ENCODE data around the gene INS.
"Not testable (repeated sequence)": the region's sequence is repeated elsewhere in the genome, so short reads cannot be mapped to it uniquely, and the experiment has no call there.

The INS gene

DNA sequence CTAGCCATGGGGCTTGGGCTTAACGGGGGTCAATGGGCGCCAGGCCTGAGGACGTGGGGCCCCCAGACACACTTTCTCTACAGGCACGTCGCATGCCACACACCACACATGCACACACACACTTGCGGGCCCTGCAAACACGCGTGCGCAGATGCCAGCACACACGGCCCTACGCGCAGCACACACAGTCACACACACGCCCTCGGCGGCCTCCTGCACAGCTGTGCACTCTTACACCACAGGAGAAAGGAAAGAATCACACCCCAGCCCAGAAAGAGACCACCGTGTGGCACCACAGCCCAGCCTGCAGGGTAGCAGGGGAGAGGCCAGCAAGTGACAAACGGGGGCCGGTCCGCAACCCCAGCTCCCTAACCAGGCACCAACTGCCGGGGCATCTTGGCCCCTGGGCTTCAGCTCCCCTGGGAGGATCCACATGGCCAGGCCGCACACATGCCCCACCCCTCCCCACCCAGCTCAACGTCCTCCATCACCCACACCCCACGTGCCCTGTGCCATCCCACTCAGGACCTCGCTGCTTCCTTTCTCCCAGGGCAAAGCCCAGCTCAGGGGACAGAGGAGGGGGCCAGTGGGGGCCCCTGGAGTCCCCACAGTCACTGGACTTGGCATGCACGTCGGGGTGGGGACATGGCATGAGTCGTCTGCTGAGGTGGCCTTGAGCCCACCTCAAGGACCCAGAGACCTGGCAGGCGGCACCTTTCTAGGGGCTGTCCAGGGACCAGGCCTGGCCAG, 36.9 kb upstream of the INS start:
- TF ChIP-seq, protein P1, sequence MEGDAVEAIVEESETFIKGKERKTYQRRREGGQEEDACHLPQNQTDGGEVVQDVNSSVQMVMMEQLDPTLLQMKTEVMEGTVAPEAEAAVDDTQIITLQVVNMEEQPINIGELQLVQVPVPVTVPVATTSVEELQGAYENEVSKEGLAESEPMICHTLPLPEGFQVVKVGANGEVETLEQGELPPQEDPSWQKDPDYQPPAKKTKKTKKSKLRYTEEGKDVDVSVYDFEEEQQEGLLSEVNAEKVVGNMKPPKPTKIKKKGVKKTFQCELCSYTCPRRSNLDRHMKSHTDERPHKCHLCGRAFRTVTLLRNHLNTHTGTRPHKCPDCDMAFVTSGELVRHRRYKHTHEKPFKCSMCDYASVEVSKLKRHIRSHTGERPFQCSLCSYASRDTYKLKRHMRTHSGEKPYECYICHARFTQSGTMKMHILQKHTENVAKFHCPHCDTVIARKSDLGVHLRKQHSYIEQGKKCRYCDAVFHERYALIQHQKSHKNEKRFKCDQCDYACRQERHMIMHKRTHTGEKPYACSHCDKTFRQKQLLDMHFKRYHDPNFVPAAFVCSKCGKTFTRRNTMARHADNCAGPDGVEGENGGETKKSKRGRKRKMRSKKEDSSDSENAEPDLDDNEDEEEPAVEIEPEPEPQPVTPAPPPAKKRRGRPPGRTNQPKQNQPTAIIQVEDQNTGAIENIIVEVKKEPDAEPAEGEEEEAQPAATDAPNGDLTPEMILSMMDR (IDR thresholded peaks at IDR 0.05; ENCODE audit: extremely low read depth, missing control alignments): no peak
- no peak for DNase-seq (ENCODE audit: low spot score)

DNA sequence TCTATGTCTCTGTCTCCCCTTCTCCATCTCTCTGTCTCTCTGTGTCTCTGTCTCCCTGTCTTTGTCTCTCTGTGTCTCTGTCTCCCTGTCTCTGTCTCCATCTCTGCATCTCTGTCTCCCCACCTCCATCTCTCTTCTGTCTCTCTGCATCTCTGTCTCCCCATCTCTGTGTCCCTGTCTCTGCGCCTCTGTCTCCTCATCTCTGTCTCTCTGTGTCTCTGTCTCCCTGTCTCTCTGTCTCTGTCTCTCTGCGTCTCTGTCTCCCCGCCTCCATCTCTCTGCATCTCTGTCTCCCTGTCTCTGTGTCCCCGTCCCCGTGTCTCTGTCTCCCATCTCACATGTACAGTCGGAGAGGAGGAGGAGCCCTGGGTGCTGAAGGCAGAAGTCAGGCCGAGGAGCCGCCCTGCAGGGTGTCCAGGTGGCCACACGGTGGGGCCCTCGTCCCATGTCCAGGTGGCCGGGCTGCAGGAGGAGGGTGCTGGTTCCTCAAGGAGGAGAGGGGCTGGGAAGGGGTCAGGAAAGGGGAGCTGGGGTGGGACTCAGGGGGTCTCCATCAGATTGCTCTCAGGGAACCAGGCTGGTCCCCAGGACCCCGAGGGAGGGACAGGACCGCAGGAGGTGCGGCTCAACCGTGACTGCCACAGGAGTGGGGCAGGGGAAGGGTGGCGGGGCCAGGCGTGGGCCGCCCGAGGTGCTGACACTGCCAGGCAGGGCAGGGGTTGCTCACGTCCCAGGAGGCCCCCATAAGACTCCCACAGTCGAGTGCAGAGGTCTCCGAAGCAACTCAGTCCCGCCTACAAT, 36.2 kb upstream of the INS start:
- TF ChIP-seq, protein P1 (IDR thresholded peaks at IDR 0.05; ENCODE audit: extremely low read depth, missing control alignments): peak; percentile 84
- peak; percentile 85 for DNase-seq (ENCODE audit: low spot score)

DNA sequence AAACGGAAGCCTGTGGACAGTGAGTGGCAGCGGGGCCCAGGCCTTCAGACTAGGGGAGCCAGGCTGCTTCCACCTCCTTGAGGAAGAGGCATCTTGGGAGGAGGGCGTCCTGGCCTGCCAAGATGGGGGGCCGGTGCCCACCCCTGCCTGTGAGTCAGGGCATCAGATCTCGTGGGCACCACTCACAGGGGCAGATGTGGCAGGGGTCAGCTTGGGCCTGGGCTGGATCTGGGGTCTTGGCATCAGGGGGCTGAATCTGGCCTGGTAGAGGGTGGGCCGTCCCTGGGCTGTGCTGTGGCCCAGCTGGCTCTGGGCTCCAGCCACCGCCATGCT, 34.7 kb upstream of the INS start:
- DNase-seq (ENCODE audit: low spot score): no peak
- TF ChIP-seq, protein P1 (IDR thresholded peaks at IDR 0.05; ENCODE audit: extremely low read depth, missing control alignments): no peak

DNA sequence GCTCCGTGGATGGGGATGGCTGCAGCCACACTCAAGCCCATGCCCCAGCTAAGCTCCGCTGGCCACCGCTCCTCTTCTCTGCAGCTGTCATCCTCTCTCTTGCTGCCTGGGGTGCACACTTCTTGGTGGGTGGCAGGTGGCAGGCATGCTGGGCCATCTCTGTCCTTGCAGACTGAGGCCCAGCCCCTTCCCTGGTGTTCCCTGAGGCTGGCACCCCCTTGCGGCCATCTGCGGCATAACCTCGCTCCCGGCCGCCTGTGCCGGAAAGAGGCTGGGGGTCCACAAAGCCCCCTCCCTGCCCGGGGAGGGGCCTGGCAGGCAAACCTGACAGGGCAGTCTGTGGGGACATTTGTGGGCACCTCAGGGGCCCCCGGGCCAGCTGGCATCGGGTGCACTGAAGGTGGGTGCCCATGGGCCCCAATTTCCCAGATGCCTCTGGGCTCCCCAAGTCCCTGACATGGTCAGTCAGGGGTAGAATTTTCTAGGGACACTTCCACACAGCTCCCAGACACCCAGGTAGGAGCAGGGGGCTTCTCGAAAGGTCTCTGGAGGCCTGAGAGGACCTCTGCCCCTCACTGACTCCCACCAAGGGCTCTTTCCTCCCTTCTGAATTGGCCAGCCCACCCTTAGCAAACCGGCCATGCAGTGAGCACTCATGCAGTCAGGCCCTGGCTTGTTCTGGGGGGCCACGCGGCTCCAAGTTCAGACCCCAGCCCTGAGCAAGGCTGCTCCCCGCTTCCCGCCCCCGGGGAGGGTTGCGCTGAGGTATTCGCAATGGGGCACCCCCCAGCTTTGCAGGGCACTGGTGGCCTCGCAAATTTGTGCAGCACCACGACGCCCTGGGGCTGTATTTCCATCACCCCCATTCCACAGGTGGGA, 34.1 kb upstream of the INS start:
- DNase-seq (ENCODE audit: low spot score): peak; percentile 66
- TF ChIP-seq, protein P1 (IDR thresholded peaks at IDR 0.05; ENCODE audit: extremely low read depth, missing control alignments): peak; percentile 80

DNA sequence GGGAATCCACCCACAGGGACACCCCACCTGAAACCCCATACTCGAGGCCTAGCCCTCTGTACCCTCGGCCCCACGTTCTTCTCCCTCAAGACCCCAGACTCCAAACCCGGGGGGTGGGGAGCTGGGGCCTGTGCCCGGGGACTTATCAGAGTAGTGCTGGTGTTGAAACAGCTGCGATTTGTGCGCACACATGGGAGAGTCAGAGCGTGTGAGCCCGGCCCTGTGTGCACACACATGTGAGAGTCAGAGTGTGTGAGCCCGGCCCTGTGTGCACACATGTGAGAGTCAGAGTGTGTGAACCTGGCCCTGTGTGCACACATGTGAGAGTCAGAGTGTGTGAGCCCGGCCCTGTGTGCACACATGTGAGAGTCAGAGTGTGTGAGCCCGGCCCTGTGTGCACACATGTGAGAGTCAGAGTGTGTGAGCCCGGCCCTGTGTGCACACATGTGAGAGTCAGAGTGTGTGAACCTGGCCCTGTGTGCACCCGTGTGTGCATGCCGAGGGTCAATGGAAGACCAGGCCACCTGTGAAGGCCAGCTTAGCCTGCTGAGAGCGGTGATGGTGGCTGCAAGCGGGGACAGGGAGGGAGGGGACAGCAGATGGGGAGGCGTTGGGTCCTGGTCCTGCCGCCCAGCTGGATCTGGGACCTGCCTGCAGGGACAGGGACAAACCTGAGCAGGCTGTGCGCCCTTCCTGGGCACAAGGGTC, 33.0 kb upstream of the INS start:
- not testable (repeated sequence) for DNase-seq (ENCODE audit: low spot score)

DNA sequence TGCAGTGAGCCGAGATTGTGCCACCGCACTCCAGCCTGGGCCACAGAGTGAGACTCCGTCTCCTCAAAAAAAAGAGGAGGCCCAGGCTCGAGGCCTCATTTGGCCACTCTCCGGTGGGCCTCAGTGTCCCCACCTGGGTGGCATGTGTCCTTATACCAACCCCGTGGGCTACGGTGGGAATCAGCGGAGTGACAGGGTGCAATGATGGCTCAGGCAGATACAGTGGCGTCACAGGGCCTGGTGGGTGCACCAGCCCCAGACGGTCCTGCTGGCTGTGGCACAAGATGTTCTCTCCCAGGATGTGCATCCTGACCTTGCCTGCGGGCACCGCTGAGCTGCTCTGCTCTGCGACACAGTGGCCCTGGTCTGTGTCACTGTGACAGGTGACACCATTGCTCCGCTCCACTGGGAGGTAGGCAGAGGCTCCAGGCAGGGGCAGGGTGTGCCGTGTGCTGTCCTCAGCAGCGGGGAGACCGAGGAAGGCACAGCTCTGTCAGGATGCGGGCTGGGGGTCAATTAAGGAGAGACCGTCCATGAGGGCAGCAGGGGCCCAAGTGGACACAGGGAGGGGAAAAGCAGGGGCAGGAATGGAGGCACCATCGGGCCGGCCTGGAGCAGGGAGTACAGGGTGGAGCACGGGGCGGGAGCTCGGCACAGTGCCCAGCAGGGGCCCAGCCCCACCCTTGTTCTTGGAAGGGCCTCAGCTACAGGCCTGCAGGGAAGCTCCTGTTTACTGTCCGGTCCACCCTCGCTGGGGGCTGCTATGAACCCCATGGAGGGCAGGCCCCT, 32.3 kb upstream of the INS start:
- no peak for DNase-seq (ENCODE audit: low spot score)
- TF ChIP-seq, protein P1 (IDR thresholded peaks at IDR 0.05; ENCODE audit: extremely low read depth, missing control alignments): no peak

DNA sequence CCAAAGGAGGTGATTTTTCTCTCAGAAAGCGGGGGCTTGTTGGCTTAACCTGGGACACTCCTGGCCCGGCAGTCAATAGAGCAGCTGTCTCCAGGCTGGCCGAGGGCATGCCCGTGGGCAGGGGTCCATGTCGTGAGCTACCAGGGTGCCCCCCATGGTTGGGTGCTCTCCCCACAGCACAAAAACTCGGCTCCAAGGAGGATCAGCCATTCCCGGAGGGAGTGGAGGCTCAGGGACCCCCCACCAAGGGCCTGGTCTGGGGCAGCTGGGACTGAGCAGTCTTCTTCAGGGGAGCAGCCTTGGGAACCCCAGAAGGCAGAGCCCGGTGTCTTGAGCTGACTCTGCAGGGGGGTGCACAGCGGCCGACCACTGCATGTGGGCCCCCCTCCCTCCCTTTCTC, 31.4 kb upstream of the INS start:
- DNase-seq (ENCODE audit: low spot score): no peak
- TF ChIP-seq, protein P1 (IDR thresholded peaks at IDR 0.05; ENCODE audit: extremely low read depth, missing control alignments): no peak
